RKO (cell line): ENCODE measurements around the gene TCP11L2.
A peak's percentile ranks its signal among the peaks of the same experiment; 100 is the strongest.
"Not testable (repeated sequence)": the region's sequence is repeated elsewhere in the genome, so short reads cannot be mapped to it uniquely, and the experiment has no call there.

ENCODE experiments used
- DNase-seq: peaks from one replicate; pipeline ENCODE4 v3.0.0-alpha.2; 2016; ENCODE audit warnings: low spot score

TCP11L2 gene

DNA sequence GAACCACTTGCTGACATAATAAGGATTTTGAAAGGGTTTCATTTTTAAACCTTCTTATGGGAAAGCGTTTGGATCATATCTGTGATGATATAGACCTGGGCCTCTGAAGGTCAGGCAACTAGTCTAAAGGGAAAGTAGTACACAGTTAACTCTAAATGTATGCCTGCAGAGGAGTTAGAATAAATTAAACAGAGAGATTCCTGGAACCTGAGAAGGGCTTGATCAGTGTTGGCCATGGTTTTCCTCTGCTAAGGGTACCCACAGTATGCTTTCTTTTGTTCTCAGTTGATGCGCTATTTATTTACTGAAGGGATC lies 40.6 kb downstream of the TCP11L2 start:
- DNase-seq, result no peak

DNA sequence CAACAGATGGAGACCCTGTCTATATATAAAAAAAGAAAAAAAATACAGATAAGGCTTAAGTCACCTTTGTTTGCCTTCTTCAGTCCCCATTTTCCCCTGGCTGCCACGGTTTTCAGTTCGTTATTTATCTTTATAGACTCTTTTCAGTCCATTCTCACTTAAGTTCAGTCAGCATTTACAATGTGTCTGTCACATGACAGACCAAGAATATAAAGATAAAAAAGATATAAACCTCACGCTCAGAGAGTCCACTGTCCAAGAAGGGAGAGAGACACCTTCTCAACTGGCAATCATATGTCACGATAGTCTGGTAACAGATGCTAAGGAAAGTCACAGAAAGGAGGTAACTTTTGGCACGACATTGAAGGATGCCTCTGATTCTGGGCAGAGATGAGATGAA lies 41.6 kb downstream of the TCP11L2 start:
- no peak for DNase-seq

DNA sequence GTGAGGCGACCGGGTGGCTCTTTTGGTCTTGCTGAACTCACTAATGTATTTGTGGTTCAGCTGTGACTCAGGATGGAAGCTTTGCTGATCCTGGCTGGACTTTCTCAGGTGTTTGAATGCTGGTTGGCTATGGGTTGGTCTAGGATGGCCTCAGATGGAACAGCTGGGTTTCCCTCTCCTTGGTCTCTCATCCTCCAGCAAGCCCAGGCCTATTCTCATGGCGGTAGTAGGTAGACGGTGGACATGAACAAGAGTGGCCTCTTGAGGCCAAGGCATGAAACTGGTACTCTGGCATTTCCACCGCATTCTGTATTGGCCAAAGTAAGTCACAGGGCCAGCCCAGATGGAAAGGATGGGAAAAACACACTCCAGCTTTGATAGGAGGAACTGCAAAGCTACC lies 43.2 kb downstream of the TCP11L2 start:
- DNase-seq, result peak; percentile 62

DNA sequence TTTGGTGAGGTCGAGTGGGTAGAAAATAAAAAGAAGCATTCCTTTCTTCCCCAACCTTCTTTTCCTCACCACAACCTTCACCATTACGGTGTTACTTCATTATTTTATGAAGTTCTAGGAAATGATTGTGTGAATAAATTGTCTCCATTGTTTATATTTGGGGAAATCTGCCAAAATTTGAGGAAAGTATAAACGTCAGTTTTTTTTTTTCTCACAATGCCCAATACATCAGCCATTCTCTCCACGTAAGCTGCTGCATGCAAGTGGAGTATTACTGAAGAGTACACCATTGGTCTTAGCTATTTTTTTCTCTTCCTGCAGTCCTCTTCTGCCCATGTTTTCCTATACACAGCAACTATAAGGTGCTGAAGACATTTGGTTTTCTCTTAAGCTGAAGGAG lies 45.9 kb downstream of the TCP11L2 start:
- no peak for DNase-seq

DNA sequence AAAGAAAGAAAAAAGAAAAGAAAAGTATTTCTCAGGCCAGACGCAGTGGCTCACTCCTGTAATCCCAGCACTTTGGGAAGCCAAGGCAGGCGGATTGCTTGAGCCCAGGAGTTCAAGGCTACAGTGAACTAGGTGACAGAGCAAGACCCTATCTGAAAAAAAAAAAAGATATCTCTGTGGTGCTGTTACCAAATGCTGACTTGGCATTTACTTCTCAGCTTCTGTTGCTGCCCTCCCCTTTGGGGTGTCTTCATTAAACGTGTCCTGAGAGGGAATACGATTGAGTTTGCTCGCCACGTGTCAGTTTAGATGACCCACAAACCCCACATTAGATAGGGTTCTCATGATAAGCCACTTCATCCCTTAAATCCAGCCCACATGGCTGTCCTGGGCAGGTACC lies 50.6 kb downstream of the TCP11L2 start:
- DNase-seq, result no peak

DNA sequence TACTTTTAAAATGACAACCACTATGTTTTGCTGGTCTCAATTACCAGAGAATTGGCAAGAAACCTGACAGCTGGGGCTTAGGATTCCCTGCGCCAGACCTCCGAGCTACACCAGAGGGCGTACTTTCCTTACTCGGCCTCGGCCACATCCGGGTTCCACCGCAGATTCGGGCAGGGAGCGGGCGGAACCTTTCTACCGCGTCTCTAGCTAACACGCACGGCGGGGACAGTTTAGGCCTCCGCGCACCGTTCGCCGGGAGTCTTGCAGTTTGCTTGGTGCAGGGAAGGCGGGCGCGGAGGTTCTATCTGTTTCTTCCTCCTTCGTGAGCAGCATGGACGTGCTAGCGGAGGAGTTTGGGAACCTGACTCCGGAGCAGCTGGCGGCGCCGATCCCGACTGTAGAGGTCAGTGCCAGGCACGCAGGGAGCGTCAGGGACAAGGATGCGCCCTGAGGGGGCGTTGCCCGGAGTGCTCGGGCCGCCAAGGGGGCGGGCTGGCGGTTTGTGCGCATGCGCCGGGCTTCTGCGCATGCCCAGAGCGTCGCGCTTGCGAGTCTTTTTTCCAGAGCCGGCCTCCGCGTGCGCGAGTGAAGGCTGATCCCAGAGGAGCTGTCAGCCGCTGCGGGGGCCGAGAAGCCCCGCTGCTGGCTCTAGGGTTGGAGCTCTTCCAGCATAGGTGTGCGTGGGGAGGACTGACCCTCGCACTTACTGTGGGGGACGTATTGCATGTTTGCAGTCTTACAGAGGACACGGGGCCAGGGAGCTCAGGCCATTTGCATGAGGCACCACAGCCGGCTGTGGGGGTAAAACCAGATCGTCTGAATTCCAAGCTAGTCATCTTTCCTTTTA lies 55.2 kb downstream of the TCP11L2 start, which contains the start of gene POLR3B:
POLR3B (plus strand) TSS at position 200 of the 847 bp plus-strand sequence; CDS start at position 332, 132 bp downstream.
- DNase-seq, result peak; percentile 96

DNA sequence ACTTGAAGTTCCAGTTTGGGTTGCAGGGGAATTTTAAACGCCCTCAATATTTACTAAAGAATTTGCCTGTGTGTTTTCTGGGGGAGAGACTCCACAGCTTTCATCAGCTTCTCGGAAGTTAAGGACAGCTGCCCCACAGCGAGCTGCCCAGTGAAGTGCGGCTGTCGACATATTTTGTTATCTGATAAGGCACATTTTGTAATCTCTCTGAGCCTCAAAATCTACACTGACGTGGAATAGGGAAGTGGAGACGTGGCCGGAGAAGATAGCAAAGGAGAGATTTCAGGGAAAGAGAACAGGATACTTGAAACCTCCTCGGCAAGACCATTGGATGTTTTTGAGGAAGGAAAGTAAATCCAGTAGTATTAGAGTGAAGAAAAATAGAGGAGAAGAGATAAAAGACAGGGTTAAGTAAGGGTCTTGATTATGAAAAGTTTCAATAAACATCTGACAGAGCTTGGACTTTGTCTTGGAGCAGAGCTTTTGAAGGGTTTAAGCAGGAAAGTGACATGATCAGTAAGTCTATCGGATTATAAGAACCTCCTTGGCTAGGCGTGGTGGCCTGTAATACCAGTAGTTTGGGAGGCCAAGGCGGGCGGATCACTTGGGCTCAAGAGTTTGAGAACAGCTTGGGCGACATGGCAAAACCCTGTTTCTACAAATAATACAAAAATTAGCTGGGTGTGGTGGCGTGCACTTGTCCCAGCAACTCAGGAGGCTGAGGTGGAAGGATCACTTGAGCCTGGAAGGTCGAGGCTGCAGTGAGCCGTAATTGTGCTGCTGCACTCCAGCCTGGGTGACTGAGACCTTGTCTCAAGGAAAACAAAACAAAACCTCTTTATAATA lies 56.1 kb downstream of the TCP11L2 start:
- no peak for DNase-seq

DNA sequence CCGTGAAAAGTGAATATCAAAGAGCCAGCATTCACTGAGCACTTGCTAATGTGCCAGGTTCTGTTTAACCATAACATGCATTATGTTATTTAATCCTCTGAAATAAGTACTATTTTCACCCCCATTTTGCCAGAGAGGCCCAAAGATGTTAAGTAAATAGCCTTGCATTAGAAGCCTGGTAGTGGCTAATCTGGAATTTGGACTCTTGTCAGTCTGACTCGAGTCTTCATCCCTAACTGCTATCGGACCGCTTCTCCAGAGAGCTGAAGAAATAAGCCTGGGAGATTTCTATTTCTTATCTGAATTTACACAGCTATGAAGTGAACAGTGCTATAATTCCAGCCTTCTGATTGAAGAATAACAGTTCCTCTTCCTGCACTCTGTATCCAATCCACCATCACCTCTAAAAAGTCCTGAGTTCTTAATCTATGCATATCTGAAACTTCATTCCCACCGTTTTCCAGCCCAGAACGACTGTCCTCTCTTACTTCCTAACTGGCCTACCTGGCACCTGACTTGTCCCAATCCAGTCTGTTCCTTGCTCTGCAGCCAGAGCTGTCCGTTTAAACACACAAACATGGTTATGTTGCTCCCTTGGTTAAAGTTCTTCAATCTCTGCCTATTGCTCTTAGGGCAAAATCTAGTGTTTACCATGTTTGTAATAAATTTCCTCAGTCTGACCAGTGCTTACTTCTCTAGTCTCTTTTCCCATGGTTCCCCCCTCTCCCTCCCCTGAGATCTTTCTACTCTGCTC lies 57.3 kb downstream of the TCP11L2 start:
- no peak for DNase-seq

DNA sequence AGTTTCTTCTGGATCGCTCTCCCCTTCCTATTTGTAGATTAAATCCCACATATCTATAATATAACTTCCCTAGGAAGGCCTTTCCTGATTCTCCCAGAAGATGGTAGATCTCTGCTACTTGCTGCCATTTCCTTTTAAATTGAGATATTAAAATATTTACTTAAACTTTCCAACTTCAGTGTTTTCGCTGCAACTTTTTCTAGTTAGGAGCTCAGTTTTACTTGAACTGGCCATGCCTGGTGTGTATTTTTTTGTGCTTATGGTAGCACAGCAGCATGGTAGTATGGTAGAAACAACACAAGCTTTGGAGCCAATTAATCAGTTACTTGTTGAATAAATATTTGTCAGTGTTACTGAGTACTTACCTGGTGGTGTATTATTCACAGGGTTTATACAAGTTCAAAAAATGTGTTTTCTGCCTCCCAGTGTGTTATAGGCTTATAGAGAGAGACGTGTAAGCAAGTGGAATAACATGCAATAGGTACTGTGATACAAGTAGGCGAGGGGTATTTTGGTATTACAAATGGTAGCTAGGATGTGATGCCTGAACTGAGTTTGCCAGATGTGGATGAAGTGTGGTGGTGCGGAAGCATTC lies 58.0 kb downstream of the TCP11L2 start:
- DNase-seq, result no peak

DNA sequence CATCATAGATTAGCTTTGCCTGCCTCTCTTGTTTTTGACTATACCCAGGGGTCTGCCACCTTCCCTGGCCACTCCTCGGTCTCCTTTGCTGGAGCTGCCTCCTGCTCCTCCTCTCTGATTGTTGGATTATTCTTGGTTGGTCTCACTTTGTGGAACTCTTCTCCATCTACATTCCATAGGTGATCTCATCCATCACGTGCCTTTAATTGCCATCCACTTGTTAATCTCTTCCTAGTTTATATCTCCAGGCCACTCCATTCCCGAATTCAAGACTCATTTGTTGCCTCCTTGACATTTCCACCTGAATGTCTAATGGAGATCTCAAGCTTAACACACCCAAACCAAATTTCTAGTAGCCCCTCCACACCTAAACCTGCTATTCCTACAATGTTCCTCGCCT lies 60.4 kb downstream of the TCP11L2 start:
- DNase-seq, result no peak

DNA sequence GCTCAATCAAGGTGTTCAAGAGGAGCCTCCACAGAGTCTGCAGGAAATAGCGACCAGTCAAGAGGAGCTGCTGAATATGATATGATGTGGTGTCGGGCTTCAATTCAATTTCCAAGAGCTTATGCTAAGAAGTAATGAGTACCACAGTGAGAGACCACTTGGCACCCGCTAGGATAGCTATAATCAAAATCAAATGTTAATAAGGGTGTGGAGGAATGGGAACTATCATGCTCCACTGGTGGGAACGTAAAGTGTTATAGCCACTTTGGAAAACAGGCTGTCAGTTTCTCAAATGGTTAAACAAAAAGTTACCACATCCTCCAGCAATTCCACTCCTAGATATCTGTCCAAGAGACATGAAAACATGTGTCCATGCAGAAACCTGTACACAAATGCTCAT lies 61.7 kb downstream of the TCP11L2 start:
- DNase-seq, result no peak

DNA sequence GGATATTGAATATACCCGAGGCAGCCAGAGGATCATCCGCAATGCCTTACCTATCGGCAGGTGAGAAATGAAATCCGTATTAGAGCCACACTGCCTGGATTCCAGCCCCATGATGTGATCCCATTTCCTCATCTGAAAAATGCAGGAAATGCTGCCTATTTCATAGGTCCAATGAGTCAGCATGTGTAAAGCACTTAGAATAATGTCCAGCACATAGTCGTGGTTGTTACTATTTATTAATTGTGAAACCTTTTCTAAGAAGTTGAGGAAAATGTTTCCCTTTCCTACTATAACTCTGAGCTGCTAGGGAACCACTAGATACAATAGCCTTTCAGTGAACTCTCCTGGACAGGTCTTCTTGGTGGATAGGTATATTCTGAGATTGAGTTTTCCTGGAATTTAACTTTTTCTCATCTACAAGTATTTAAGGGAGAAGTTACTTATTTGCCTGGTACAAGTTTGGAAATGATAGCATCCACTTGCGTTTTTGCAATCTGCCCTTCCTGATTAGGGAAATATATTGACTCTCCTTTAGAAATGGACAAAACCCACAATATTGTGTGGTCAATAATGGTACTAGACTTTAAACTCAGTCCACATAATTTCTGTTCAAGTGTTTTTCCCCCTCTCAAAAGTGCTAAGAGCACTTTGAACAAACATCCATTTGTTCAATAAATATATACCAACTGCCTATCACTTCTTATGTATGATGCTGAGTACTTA lies 67.3 kb downstream of the TCP11L2 start:
- DNase-seq, result peak; percentile 63

DNA sequence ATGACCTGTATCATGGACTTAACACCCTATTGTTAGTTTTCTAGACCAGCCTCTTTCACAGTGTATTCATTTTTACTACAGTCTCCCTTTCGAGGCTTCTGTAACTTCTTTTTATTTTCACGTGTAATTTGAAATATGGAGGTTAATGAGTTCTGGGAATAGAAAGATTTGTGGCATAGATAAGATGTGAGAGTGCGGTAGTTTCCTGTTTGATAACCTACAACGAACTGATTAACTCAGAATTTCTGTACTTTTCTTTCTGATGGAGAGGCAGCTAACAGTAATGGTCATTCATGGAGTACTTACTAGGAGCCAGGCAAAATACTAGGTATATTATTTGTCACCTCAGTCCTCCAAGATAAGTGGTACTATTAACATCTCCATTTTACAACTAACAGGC lies 76.3 kb downstream of the TCP11L2 start:
- DNase-seq, result no peak

DNA sequence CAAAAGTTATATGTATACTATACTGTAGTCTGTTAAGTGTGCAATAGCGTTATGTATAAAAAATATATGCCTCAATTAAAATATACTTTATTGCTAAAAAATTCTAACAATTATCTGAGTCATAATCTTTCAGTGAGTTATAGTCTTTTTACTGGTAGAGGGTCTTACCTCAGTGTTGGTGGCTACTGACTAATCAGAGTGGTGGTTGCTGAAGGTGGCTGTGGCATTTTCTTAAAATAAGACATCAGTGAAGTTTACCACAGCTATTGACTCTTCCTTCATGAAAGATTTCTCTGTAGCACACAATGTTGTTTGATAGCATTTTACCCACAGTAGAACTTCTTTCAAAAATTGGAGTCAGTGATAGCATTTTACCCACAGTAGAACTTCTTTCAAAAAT lies 78.4 kb downstream of the TCP11L2 start:
- no peak for DNase-seq

DNA sequence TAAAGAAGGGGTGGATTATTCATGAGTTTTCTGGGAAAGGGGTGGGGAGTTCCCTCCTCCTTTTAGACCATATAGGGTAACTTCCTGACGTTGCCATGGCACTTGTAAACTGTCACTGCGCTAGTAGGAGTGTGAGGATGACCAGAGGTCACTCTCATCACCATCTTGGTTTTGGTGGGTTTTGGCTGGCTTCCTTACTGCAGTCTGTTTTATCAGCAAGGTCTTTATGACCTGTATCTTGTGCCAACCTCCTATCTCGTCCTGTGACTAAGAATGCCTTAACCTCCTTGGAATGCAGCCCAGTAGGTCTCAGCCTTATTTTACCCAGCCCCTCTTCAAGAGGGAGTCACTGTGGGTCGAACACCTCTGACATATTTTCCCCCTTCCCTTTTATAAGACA lies 79.3 kb downstream of the TCP11L2 start:
- DNase-seq, result not testable (repeated sequence)

DNA sequence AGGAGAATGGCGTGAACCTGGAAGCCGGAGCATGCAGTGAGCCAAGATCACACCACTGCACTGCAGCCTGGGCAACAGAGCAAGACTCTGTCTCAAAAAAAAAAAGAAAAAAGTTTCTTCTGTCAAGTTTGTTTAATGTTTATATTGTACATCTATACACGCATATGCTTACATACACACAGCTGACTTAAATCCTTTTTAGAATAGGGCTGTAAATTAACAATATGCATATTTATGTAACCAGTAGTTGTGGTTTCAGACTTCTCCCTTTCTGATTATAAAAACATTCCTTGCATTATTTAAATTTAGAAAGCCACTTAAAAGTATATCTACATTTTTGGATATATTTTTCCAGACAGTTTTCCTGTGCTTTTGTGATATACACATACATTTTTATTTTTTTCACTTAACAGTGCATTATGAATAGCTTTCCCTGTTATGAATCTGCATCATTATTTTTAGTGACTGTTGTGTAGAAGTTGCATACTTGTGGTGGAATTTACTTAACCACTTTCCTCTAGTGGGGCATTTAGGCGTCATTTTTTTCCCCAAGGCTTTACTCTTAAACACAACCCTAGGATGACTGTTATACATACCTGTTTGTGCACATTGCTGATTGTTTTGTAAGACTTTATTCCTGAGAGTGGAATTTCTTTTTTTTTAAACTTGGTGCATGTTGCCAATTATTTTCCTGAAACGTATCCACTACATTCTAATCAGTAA lies 84.4 kb downstream of the TCP11L2 start:
- DNase-seq, result no peak

DNA sequence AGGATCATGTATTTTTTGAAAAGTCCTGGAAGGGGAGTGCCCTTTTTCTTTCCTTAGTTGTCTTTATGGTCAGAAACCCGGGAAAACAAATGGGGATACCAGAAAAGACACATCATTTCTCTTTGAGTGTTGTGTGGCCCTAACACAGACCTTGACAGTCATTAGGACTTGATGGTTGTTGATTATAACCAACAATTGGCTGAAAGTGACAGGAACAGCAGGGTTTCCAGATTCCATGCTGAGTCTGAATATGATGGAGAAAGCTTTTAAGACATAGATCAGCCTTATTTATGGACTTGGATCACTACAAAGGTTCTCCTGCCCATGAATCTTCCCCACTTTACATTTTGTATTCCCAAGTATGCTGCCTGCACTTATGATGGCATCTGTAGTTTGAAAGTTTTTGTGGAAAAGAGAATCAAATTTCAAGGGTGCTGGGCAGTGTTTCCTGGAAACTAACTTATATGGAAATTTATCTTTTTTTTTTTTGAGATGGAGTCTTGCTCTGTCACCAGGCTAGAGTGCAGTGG lies 85.4 kb downstream of the TCP11L2 start:
- DNase-seq, result no peak

DNA sequence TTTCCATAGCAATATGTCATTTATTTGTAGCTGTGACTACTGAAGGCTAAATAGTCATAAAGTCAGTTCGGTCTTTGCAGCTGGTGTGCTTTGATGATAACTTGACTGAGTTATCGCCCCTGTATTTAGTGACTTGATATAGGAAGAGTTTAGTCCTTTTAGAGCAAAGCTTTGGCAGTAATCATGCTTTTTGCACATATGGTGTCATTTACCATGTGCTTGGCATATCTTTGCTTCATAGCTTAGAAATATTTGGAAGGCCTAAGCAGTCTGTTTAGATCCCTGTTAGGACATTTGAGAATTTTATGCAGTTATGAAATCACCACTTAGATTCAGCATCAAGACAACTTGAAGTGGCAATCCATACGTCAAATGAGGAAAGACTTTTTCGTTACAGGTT lies 86.6 kb downstream of the TCP11L2 start:
- DNase-seq, result no peak

DNA sequence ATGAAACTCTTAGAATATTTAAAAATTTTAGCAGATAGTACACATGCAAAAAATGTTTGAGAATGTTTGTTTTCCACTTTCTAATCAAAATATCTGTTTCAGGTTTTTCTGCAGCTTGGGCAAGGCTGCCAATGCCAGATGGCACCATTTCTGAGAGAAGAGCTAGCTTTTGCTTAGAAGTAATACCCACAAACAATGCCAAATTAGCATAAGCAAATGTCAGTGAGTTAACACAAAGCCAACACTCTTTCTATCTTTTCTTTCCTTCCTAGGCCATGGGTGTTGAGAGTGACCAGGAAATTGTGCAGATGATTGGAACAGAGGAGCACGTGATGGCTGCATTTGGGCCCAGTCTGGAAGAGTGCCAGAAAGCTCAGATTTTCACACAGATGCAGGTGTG lies 90.2 kb downstream of the TCP11L2 start:
- DNase-seq, result no peak
